ENCODE results near the gene S100A14.

Gene S100A14

GRCh38 chr1:153639280-153639679, 23.2 kb upstream of the S100A14 start:
- Histone ChIP-seq H3K27me3 (ENCODE audit: insufficient read depth, low read length) (no peaks in the 10 kb centered on the region), H3K9ac (ENCODE audit: low read length) (no peak overlapping the region), H2BK5ac (ENCODE audit: low read depth, low read length, poor library complexity) (no peak overlapping the region), H3K23ac (ENCODE audit: low read length) (no peak overlapping the region), H3K79me1 (ENCODE audit: low read length) (no peaks in the 10 kb centered on the region), H3K4me3 (ENCODE audit: low read depth, low read length) (no peak overlapping the region), H3K4ac (ENCODE audit: low read depth, low read length) (no peak overlapping the region), H2AFZ (ENCODE audit: insufficient read depth, low read length, poor library complexity) (no peak overlapping the region), H3K27ac (ENCODE audit: low read depth, low read length) (no peak overlapping the region), H3K79me2 (ENCODE audit: control insufficient read depth, insufficient read depth, low read length, poor library complexity) (peaks cover 9% of the 10 kb centered on the region), H3K4me2 (ENCODE audit: low read length) (no peak overlapping the region), H2AK5ac (ENCODE audit: low read length) (no peak overlapping the region), H4K91ac (ENCODE audit: low read depth, low read length) (no peak overlapping the region), H3K36me3 (ENCODE audit: control insufficient read depth in 1 of 2, insufficient read depth in 2 of 2, low read length in 2 of 2) (peaks cover 44 to 61% of the 10 kb centered on the region in 2 experiments), H3K14ac (ENCODE audit: low read length) (no peak overlapping the region), H2BK120ac (ENCODE audit: insufficient read depth, low read length, poor library complexity) (no peak overlapping the region), H2BK12ac (ENCODE audit: low read length) (no peak overlapping the region), H3K18ac (ENCODE audit: low read length) (no peak overlapping the region), H3K9me3 (ENCODE audit: insufficient read depth, low read depth, low read length) (no peaks in the 10 kb centered on the region), H4K8ac (ENCODE audit: low read depth, low read length) (no peak overlapping the region), H4K12ac (ENCODE audit: low read depth, low read length) (no peak overlapping the region), H3K4me1 (ENCODE audit: control insufficient read depth in 1 of 2, insufficient read depth in 2 of 2, low read length in 2 of 2) (peaks cover 3 to 5% of the 10 kb centered on the region in 2 experiments)
- no CpG with 5 or more reads among the region's 3 CpGs for WGBS (ENCODE audit: extremely low coverage, insufficient coverage, insufficient read length)
- no peak for DNase-seq

GRCh38 chr1:153638261-153638660, 22.1 kb upstream of the S100A14 start:
- H3K36me3 ChIP-seq (ENCODE audit: control insufficient read depth in 1 of 2, insufficient read depth in 2 of 2, low read length in 2 of 2): peaks cover 44 to 57% of the 10 kb centered on the region in 2 experiments
- H3K4me2 ChIP-seq (ENCODE audit: low read length): no peak overlapping the region
- no peak for DNase-seq
- H3K14ac ChIP-seq (ENCODE audit: low read length): no peak overlapping the region
- H4K91ac ChIP-seq (ENCODE audit: low read depth, low read length): no peak overlapping the region
- no CpG with 5 or more reads among the region's 6 CpGs for WGBS (ENCODE audit: extremely low coverage, insufficient coverage, insufficient read length)
- H4K12ac ChIP-seq (ENCODE audit: low read depth, low read length): no peak overlapping the region
- H2BK120ac ChIP-seq (ENCODE audit: insufficient read depth, low read length, poor library complexity): no peak overlapping the region
- no peak overlapping the region for H3K18ac ChIP-seq (ENCODE audit: low read length)
- no peak overlapping the region for H4K8ac ChIP-seq (ENCODE audit: low read depth, low read length)
- peaks cover 3 to 5% of the 10 kb centered on the region in 2 experiments for H3K4me1 ChIP-seq (ENCODE audit: control insufficient read depth in 1 of 2, insufficient read depth in 2 of 2, low read length in 2 of 2)
- no peaks in the 10 kb centered on the region for H3K27me3 ChIP-seq (ENCODE audit: insufficient read depth, low read length)
- H3K79me1 ChIP-seq (ENCODE audit: low read length): peaks cover 4% of the 10 kb centered on the region
- H3K9me3 ChIP-seq (ENCODE audit: insufficient read depth, low read depth, low read length): peaks cover 4% of the 10 kb centered on the region
- no peak overlapping the region for H3K27ac ChIP-seq (ENCODE audit: low read depth, low read length)
- no peak overlapping the region for H3K9ac ChIP-seq (ENCODE audit: low read length)
- peaks cover 12% of the 10 kb centered on the region for H3K79me2 ChIP-seq (ENCODE audit: control insufficient read depth, insufficient read depth, low read length, poor library complexity)
- H2BK12ac ChIP-seq (ENCODE audit: low read length): no peak overlapping the region
- no peak overlapping the region for H2BK5ac ChIP-seq (ENCODE audit: low read depth, low read length, poor library complexity)
- no peak overlapping the region for H3K4ac ChIP-seq (ENCODE audit: low read depth, low read length)
- no peak overlapping the region for H3K4me3 ChIP-seq (ENCODE audit: low read depth, low read length)
- H2AK5ac ChIP-seq (ENCODE audit: low read length): no peak overlapping the region
- no peak overlapping the region for H2AFZ ChIP-seq (ENCODE audit: insufficient read depth, low read length, poor library complexity)
- no peak overlapping the region for H3K23ac ChIP-seq (ENCODE audit: low read length)

DNA sequence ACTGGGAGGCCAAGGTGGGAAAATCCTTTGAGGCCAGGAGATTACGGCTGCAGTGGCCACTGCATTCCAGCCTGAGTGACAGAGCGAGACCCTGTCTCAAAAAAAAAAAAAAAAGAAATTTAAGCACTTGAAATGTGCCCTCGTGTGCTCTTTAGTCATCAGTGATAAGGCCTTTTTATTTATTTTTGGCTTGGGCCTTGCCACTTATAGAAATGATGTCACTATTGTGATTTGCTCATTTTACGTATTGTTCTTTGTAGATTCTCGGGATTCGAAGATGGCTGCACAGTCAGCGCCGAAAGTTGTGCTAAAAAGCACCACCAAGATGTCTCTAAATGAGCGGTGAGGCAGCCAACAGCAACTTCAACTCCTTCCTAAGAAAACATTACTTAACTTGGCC, 20.2 kb upstream of the S100A14 start:
- H2BK5ac ChIP-seq (ENCODE audit: low read depth, low read length, poor library complexity): no peak overlapping the region
- no CpG with 5 or more reads among the region's 9 CpGs for WGBS (ENCODE audit: extremely low coverage, insufficient coverage, insufficient read length)
- no peak for DNase-seq
- H3K9ac ChIP-seq (ENCODE audit: low read length): no peak overlapping the region
- H3K27ac ChIP-seq (ENCODE audit: low read depth, low read length): no peak overlapping the region
- no peak overlapping the region for H3K4me2 ChIP-seq (ENCODE audit: low read length)
- peak overlapping the region; percentile 81 for H3K4ac ChIP-seq (ENCODE audit: low read depth, low read length)
- no peak overlapping the region for H2BK120ac ChIP-seq (ENCODE audit: insufficient read depth, low read length, poor library complexity)
- no peak overlapping the region for H4K91ac ChIP-seq (ENCODE audit: low read depth, low read length)
- H3K79me2 ChIP-seq (ENCODE audit: control insufficient read depth, insufficient read depth, low read length, poor library complexity): peaks cover 12% of the 10 kb centered on the region
- H3K18ac ChIP-seq (ENCODE audit: low read length): no peak overlapping the region
- H4K8ac ChIP-seq (ENCODE audit: low read depth, low read length): no peak overlapping the region
- peaks cover 3 to 5% of the 10 kb centered on the region in 2 experiments for H3K4me1 ChIP-seq (ENCODE audit: control insufficient read depth in 1 of 2, insufficient read depth in 2 of 2, low read length in 2 of 2)
- no peak overlapping the region for H2AFZ ChIP-seq (ENCODE audit: insufficient read depth, low read length, poor library complexity)
- H3K79me1 ChIP-seq (ENCODE audit: low read length): peaks cover 4% of the 10 kb centered on the region
- H3K27me3 ChIP-seq (ENCODE audit: insufficient read depth, low read length): no peaks in the 10 kb centered on the region
- no peak overlapping the region for H3K4me3 ChIP-seq (ENCODE audit: low read depth, low read length)
- H4K12ac ChIP-seq (ENCODE audit: low read depth, low read length): no peak overlapping the region
- no peak overlapping the region for H3K14ac ChIP-seq (ENCODE audit: low read length)
- peaks cover 4% of the 10 kb centered on the region for H3K9me3 ChIP-seq (ENCODE audit: insufficient read depth, low read depth, low read length)
- no peak overlapping the region for H2AK5ac ChIP-seq (ENCODE audit: low read length)
- H3K23ac ChIP-seq (ENCODE audit: low read length): no peak overlapping the region
- H3K36me3 ChIP-seq (ENCODE audit: control insufficient read depth in 1 of 2, insufficient read depth in 2 of 2, low read length in 2 of 2): peaks cover 37 to 45% of the 10 kb centered on the region in 2 experiments
- H2BK12ac ChIP-seq (ENCODE audit: low read length): no peak overlapping the region

DNA sequence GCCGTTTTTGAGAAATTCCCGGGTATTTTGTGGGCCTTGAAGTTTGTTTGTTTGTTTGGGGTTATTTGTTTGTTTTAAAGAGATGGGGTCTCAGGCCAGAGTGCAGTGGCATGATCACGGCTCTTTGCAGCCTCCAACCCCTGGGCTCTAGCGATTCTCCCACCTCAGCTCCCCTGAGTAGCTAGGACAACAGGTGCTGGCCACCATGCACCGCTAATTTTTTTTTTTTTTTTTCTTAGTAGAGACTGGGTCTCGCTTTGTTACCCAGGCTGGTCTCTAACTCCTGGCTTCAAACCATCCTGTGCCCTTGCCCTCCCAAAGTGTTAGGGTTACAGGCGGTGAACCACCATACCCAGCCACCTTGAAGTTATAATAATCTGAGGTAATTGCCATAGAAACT, 19.7 kb upstream of the S100A14 start:
- H2AK5ac ChIP-seq (ENCODE audit: low read length): no peak overlapping the region
- no peak overlapping the region for H2BK5ac ChIP-seq (ENCODE audit: low read depth, low read length, poor library complexity)
- peaks cover 12% of the 10 kb centered on the region for H3K79me2 ChIP-seq (ENCODE audit: control insufficient read depth, insufficient read depth, low read length, poor library complexity)
- no peak overlapping the region for H3K14ac ChIP-seq (ENCODE audit: low read length)
- H4K91ac ChIP-seq (ENCODE audit: low read depth, low read length): no peak overlapping the region
- no peak overlapping the region for H3K9ac ChIP-seq (ENCODE audit: low read length)
- peaks cover 37 to 42% of the 10 kb centered on the region in 2 experiments for H3K36me3 ChIP-seq (ENCODE audit: control insufficient read depth in 1 of 2, insufficient read depth in 2 of 2, low read length in 2 of 2)
- H2BK120ac ChIP-seq (ENCODE audit: insufficient read depth, low read length, poor library complexity): no peak overlapping the region
- no peaks in the 10 kb centered on the region for H3K27me3 ChIP-seq (ENCODE audit: insufficient read depth, low read length)
- peak overlapping the region; percentile 81 for H3K4ac ChIP-seq (ENCODE audit: low read depth, low read length)
- peaks cover 4% of the 10 kb centered on the region for H3K9me3 ChIP-seq (ENCODE audit: insufficient read depth, low read depth, low read length)
- H3K27ac ChIP-seq (ENCODE audit: low read depth, low read length): no peak overlapping the region
- no peak overlapping the region for H3K23ac ChIP-seq (ENCODE audit: low read length)
- H3K18ac ChIP-seq (ENCODE audit: low read length): no peak overlapping the region
- no peak overlapping the region for H3K4me3 ChIP-seq (ENCODE audit: low read depth, low read length)
- H4K8ac ChIP-seq (ENCODE audit: low read depth, low read length): no peak overlapping the region
- no CpG with 5 or more reads among the region's 7 CpGs for WGBS (ENCODE audit: extremely low coverage, insufficient coverage, insufficient read length)
- H3K4me1 ChIP-seq (ENCODE audit: control insufficient read depth in 1 of 2, insufficient read depth in 2 of 2, low read length in 2 of 2): peaks cover 3 to 5% of the 10 kb centered on the region in 2 experiments
- no peak overlapping the region for H3K4me2 ChIP-seq (ENCODE audit: low read length)
- no peak overlapping the region for H2BK12ac ChIP-seq (ENCODE audit: low read length)
- peaks cover 4% of the 10 kb centered on the region for H3K79me1 ChIP-seq (ENCODE audit: low read length)
- no peak for DNase-seq
- no peak overlapping the region for H2AFZ ChIP-seq (ENCODE audit: insufficient read depth, low read length, poor library complexity)
- H4K12ac ChIP-seq (ENCODE audit: low read depth, low read length): no peak overlapping the region
